Gastrocnemius medialis (tissue), 4 donors: ENCODE data around the gene FAAP20. TPM values are rescaled to one million over a fixed set of nuclear protein-coding genes. Genes with fewer than 3 reads are reported as not detected.

Experiments used
- ATAC-seq, 2 donors: fragments of 150-250 bp; one replicate each; pipeline ENCODE4 v1.9.1; 2016
- DNase-seq, 2 donors: peaks; one replicate each; pipeline ENCODE4 v3.0.0-alpha.2; 2019
- H3K27ac ChIP-seq, 4 donors: fragments of 200-600 bp; sonication (generic); 1 replicate in 1 of 4; 2 replicates in 3 of 4; pipeline ENCODE4 v1.5.1; 2016 to 2018; ENCODE audit warnings: mild to moderate bottlenecking in 2 of 4, moderate library complexity in 1 of 4
- H3K27me3 ChIP-seq, 3 donors: fragments of 200-600 bp; sonication (generic) in 2 of 3; 1 replicate in 1 of 3; 2 replicates in 2 of 3; pipeline versions ENCODE4 v1.5.1 to v1.6.0; 2016 to 2019; ENCODE audit warnings: mild to moderate bottlenecking in 1 of 3, moderate library complexity in 1 of 3
- H3K36me3 ChIP-seq, 2 donors: fragments of 200-600 bp; sonication (generic) in 1 of 2; one replicate each; pipeline ENCODE4 v1.5.1; 2017 to 2018
- H3K4me1 ChIP-seq, 2 donors: fragments of 200-600 bp; sonication (generic) in 1 of 2; one replicate each; pipeline ENCODE4 v1.5.1; 2016 to 2017; ENCODE audit warnings: mild to moderate bottlenecking in 2 of 2
- H3K4me3 ChIP-seq, 4 donors: fragments of 200-600 bp; sonication (generic) in 3 of 4; 1 replicate in 1 of 4; 2 replicates in 3 of 4; pipeline ENCODE4 v1.5.1; 2016 to 2019; ENCODE audit warnings: mild to moderate bottlenecking in 2 of 4
- H3K9me3 ChIP-seq, 3 donors: fragments of 200-600 bp; sonication (generic) in 2 of 3; 1 replicate in 1 of 3; 2 replicates in 2 of 3; pipeline ENCODE4 v1.5.1; 2016 to 2019
- POLR2A ChIP-seq, 2 donors: fragments of 450-650 bp; IDR thresholded peaks; one replicate each; pipeline ENCODE4 v1.6.1; 2017; ENCODE audit warnings: antibody characterized with exemption in 2 of 2, mild to moderate bottlenecking in 2 of 2, moderate library complexity in 2 of 2
- in situ Hi-C, 4 donors: fragments of 200-750 bp; cut with MboI; loops; one replicate each; pipeline versions ENCODE4 v1.15.0 to v1.8.0; 2017; ENCODE audit warnings: low sequenced_read_pairs in 4 of 4
- intact Hi-C: fragments of 100-400 bp; cut with DNase I; formaldehyde crosslinking; loops from one replicate; pipeline ENCODE4 v1.15.1; 2023; ENCODE audit warnings: low total_unique reads
- total RNA-seq, 4 donors: library from RNA; depleted of rRNA; stranded (reverse); fragments of >200 nt; gene quantifications; one replicate each; pipeline versions ENCODE4 v1.1.0 to v1.2.3, GENCODE V29; 2016
- TF ChIP-seq, protein P1 (sequence below), 5 experiments: fragments of 450-650 bp in 3 of 5; fragments of 200-600 bp in 2 of 5; sonication (generic) in 2 of 5; IDR thresholded peaks in 4 of 5; conservative IDR thresholded peaks in 1 of 5; 1 replicate in 4 of 5; 2 replicates in 1 of 5; pipeline ENCODE4 v1.5.1; 2016 to 2019; ENCODE audit warnings: antibody characterized with exemption in 5 of 5, mild to moderate bottlenecking in 3 of 5, moderate library complexity in 3 of 5

The FAAP20 gene
- total RNA-seq, 4 donors from 2014 or later, result 12.1 to 26.2 (median 17.3) TPM

GRCh38 chr1:2192031-2192995 lies 2.3 kb downstream of the FAAP20 start:
- Histone ChIP-seq H3K27me3 (no peaks in the 10 kb centered on the region), H3K4me3 (no peak overlapping the region), H3K36me3 (no peaks in the 10 kb centered on the region), H3K4me1 (peaks cover 26 to 48% of the 10 kb centered on the region in 2 donors), H3K27ac (peak overlapping the region; percentile 97 to 100 (median 98)), H3K9me3 (no peaks in the 10 kb centered on the region)
- in situ Hi-C loops, result loop anchor here in 3 of 4 donors (10.0 to 25.0 kb wide), 3 partner anchors 192 to 395 kb away; partner anchors contain the start of genes PRXL2B (in 2 of the 3), MORN1 (in 1 of the 3) and RER1 (in 1 of the 3)
- DNase-seq (no peak), ATAC-seq (no peak)
- intact Hi-C loops, result loop anchor here (10.0 kb wide), 1 partner anchor 278 kb away; the partner anchor contains the start of genes CALML6 and TMEM52
- TF ChIP-seq, protein P1, sequence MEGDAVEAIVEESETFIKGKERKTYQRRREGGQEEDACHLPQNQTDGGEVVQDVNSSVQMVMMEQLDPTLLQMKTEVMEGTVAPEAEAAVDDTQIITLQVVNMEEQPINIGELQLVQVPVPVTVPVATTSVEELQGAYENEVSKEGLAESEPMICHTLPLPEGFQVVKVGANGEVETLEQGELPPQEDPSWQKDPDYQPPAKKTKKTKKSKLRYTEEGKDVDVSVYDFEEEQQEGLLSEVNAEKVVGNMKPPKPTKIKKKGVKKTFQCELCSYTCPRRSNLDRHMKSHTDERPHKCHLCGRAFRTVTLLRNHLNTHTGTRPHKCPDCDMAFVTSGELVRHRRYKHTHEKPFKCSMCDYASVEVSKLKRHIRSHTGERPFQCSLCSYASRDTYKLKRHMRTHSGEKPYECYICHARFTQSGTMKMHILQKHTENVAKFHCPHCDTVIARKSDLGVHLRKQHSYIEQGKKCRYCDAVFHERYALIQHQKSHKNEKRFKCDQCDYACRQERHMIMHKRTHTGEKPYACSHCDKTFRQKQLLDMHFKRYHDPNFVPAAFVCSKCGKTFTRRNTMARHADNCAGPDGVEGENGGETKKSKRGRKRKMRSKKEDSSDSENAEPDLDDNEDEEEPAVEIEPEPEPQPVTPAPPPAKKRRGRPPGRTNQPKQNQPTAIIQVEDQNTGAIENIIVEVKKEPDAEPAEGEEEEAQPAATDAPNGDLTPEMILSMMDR (IDR thresholded peaks at IDR 0.05 in 4 of 5, conservative IDR thresholded peaks at IDR 0.05 in 1 of 5), result no peak
- TF ChIP-seq POLR2A (IDR thresholded peaks at IDR 0.05), result no peak

DNA sequence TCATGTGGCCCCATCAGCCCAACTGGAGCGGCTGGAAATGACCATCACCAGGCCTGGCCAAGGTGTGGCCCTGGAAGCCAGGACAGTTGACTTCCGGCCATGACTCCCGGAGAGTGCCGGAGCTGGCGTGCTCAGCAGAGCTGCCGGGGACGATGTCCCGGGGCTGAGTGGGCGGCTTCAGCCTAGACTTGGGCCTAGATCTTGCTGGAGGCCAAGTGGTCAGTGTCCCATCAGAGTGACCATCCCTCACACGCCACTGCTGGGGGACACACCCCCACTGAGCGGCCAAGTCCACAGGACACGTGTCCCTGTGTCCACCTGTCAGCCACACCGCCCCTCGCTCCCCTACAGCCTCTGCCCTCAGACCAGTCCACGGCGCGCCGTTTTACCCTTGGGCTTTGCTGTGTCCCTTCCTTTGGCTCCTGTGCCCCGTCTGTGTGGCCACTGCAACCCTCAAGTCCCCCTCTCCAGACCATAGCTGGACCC lies 4.0 kb downstream of the FAAP20 start:
- intact Hi-C loops, result loop anchor here (2.0 to 10.0 kb wide), 2 partner anchors 276 to 338 kb away; partner anchors contain the start of genes CALML6 and TMEM52
- no peaks in the 10 kb centered on the region for H3K27me3 ChIP-seq
- ATAC-seq (no peak), DNase-seq (no peak)
- H3K36me3 ChIP-seq, result no peaks in the 10 kb centered on the region
- H3K4me3 ChIP-seq, result peak overlapping the region; percentile 72 to 88 (median 72)
- peak overlapping the region; percentile 97 to 100 (median 98) for H3K27ac ChIP-seq
- in situ Hi-C loops, result loop anchor here in 3 of 4 donors (10.0 to 25.0 kb wide), 3 partner anchors 194 to 397 kb away; partner anchors contain the start of genes PRXL2B (in 2 of the 3), MORN1 (in 1 of the 3) and RER1 (in 1 of the 3)
- peaks cover 24 to 43% of the 10 kb centered on the region in 2 donors for H3K4me1 ChIP-seq
- TF ChIP-seq, protein P1 (IDR thresholded peaks at IDR 0.05 in 4 of 5, conservative IDR thresholded peaks at IDR 0.05 in 1 of 5), result no peak
- TF ChIP-seq POLR2A (IDR thresholded peaks at IDR 0.05), result peak in 1 of 2 donors; percentile 54
- H3K9me3 ChIP-seq, result no peaks in the 10 kb centered on the region

GRCh38 chr1:2189459-2190425 lies 4.8 kb downstream of the FAAP20 start:
- in situ Hi-C loops, result loop anchor here in 3 of 4 donors (10.0 to 25.0 kb wide), 3 partner anchors 195 to 398 kb away; partner anchors contain the start of genes PRXL2B (in 2 of the 3), MORN1 (in 1 of the 3) and RER1 (in 1 of the 3)
- Histone ChIP-seq H3K27ac (peak overlapping the region; percentile 97 to 100 (median 98)), H3K4me3 (peak overlapping the region; percentile 72 to 88 (median 72)), H3K4me1 (peaks cover 21 to 39% of the 10 kb centered on the region in 2 donors), H3K9me3 (no peaks in the 10 kb centered on the region), H3K27me3 (no peaks in the 10 kb centered on the region), H3K36me3 (peaks cover 0 to 4% of the 10 kb centered on the region in 2 donors)
- peak; percentile 96 to 97 for DNase-seq
- peak; percentile 94 to 96 for TF ChIP-seq POLR2A (IDR thresholded peaks at IDR 0.05)
- TF ChIP-seq, protein P1 (IDR thresholded peaks at IDR 0.05 in 4 of 5, conservative IDR thresholded peaks at IDR 0.05 in 1 of 5), result peak in 1 of 5 experiments; percentile 18
- ATAC-seq, result peak; percentile 93 to 94
- intact Hi-C loops, result loop anchor here (1.0 to 10.0 kb wide), 3 partner anchors 56 to 339 kb away; partner anchors contain the start of genes CALML6 and TMEM52
